ENCODE measurements around the gene CCDC69. TPM values are rescaled to one million over a fixed set of nuclear protein-coding genes. Genes with fewer than 3 reads are reported as not detected.
A peak's percentile ranks its signal among the peaks of the same experiment; 100 is the strongest.
"Not testable (repeated sequence)": the region's sequence is repeated elsewhere in the genome, so short reads cannot be mapped to it uniquely, and the experiment has no call there.

The CCDC69 gene
- total and polyA plus RNA-seq, 2 donors: 30.9 to 37.9 TPM

DNA sequence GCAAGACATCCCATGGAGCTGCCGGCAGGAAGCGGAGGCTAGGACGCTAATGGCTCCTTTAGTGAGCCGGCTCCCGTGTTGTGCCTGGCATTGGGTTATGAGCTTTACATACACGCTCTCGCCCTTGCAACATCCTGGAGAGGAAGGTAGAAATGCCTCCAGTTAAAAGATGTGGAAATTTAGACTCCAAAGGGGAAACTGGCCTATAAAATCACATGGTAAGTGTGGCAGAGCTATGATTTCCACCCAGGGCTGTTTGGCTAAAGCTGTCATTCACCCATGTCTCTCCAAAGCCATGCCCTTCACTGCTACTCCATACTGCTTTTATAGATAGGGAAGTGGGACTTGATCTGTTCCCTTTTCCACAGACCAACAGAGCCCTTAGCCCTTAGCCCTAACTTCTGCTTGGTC lies 34.3 kb upstream of the CCDC69 start:
- peaks cover 0 to 16% of the 10 kb centered on the region in 2 donors for H3K4me1 ChIP-seq (ENCODE audit: control insufficient read depth in 2 of 2, insufficient read depth in 2 of 2, low read length in 2 of 2)
- H3K27ac ChIP-seq (ENCODE audit: low read depth in 1 of 2, low read length in 1 of 2): peak overlapping the region in 1 of 2 donors; percentile 5
- no peaks in the 10 kb centered on the region for H3K27me3 ChIP-seq (ENCODE audit: control insufficient read depth in 2 of 2, insufficient read depth in 1 of 2, low read length in 1 of 2)
- H3K9me3 ChIP-seq (ENCODE audit: control insufficient read depth in 2 of 2, insufficient read depth in 1 of 2, low read length in 1 of 2): no peaks in the 10 kb centered on the region
- H3K36me3 ChIP-seq (ENCODE audit: control insufficient read depth in 2 of 2, insufficient read depth in 2 of 2, low read length in 1 of 2): peaks cover 8 to 18% of the 10 kb centered on the region in 2 donors
- 96% methylated on average over 7 of the region's 7 CpGs for WGBS
- DNase-seq (ENCODE audit: low read depth in 6 of 9, low spot score in 9 of 9): no peak
- no peak overlapping the region for H3K4me3 ChIP-seq (ENCODE audit: low read length in 2 of 2)

GRCh38 chr5:151257731-151258181 lies 33.9 kb upstream of the CCDC69 start:
- peak overlapping the region; percentile 17 to 40 for H3K27ac ChIP-seq (ENCODE audit: low read depth in 1 of 2, low read length in 1 of 2)
- H3K27me3 ChIP-seq (ENCODE audit: control insufficient read depth in 2 of 2, insufficient read depth in 1 of 2, low read length in 1 of 2): no peaks in the 10 kb centered on the region
- H3K4me1 ChIP-seq (ENCODE audit: control insufficient read depth in 2 of 2, insufficient read depth in 2 of 2, low read length in 2 of 2): peaks cover 0 to 17% of the 10 kb centered on the region in 2 donors
- WGBS: 90% methylated on average over 5 of the region's 5 CpGs
- DNase-seq (ENCODE audit: low read depth in 6 of 9, low spot score in 9 of 9): no peak
- no peak overlapping the region for H3K4me3 ChIP-seq (ENCODE audit: low read length in 2 of 2)
- H3K9me3 ChIP-seq (ENCODE audit: control insufficient read depth in 2 of 2, insufficient read depth in 1 of 2, low read length in 1 of 2): no peaks in the 10 kb centered on the region
- peaks cover 7 to 18% of the 10 kb centered on the region in 2 donors for H3K36me3 ChIP-seq (ENCODE audit: control insufficient read depth in 2 of 2, insufficient read depth in 2 of 2, low read length in 1 of 2)

DNA sequence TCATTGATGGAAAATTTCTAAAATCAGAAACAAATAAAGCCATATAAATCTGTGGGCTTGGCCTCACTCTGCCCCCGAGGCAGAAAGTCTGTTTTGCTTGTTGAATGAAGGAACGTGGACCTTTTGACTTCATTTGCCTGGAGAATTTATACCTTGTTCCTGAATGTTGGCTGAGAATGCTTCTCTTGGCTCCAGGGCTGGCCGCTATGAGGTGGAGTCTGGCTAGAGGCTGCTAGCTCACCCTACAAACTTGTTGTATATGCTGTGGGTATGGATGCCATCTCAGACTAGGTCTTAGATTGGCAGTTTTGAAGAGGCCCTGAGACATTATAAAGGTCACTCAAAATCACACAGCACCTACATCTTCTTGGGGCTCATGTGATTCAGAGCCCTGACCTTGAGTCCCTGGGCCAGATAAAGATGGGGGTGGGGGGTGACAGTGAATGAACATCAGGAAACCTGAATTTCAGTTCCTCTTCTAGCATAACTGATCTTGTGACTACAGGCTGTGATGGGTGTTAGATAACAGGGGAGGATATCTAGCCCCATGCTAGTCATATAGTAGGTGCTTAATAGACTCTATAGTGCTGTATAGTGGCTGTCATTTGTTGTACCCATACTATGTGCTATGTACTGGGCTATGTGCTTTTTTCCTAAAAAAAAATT lies 31.9 kb upstream of the CCDC69 start:
- Histone ChIP-seq H3K4me1 (ENCODE audit: control insufficient read depth in 2 of 2, insufficient read depth in 2 of 2, low read length in 2 of 2) (peaks cover 0 to 28% of the 10 kb centered on the region in 2 donors), H3K9me3 (ENCODE audit: control insufficient read depth in 2 of 2, insufficient read depth in 1 of 2, low read length in 1 of 2) (no peaks in the 10 kb centered on the region), H3K4me3 (ENCODE audit: low read length in 2 of 2) (no peak overlapping the region), H3K27me3 (ENCODE audit: control insufficient read depth in 2 of 2, insufficient read depth in 1 of 2, low read length in 1 of 2) (no peaks in the 10 kb centered on the region), H3K27ac (ENCODE audit: low read depth in 1 of 2, low read length in 1 of 2) (no peak overlapping the region), H3K36me3 (ENCODE audit: control insufficient read depth in 2 of 2, insufficient read depth in 2 of 2, low read length in 1 of 2) (peaks cover 2 to 11% of the 10 kb centered on the region in 2 donors)
- 97% methylated on average over 3 of the region's 3 CpGs for WGBS
- no peak for DNase-seq (ENCODE audit: low read depth in 6 of 9, low spot score in 9 of 9)

- not testable (repeated sequence) for H3K4me3 ChIP-seq (ENCODE audit: low read length in 2 of 2); H3K27ac ChIP-seq (ENCODE audit: low read depth in 1 of 2, low read length in 1 of 2); H3K36me3 ChIP-seq (ENCODE audit: control insufficient read depth in 2 of 2, insufficient read depth in 2 of 2, low read length in 1 of 2); H3K9me3 ChIP-seq (ENCODE audit: control insufficient read depth in 2 of 2, insufficient read depth in 1 of 2, low read length in 1 of 2); H3K27me3 ChIP-seq (ENCODE audit: control insufficient read depth in 2 of 2, insufficient read depth in 1 of 2, low read length in 1 of 2); DNase-seq (ENCODE audit: low read depth in 6 of 9, low spot score in 9 of 9)
- 97% methylated on average over 5 of the region's 5 CpGs for WGBS
- peaks cover 0 to 28% of the 10 kb centered on the region in 2 donors for H3K4me1 ChIP-seq (ENCODE audit: control insufficient read depth in 2 of 2, insufficient read depth in 2 of 2, low read length in 2 of 2)
These were observed 31.1 kb upstream of the CCDC69 start for GRCh38 chr5:151254990-151255389.

GRCh38 chr5:151254556-151254955 lies 30.7 kb upstream of the CCDC69 start:
- peaks cover 0 to 28% of the 10 kb centered on the region in 2 donors for H3K4me1 ChIP-seq (ENCODE audit: control insufficient read depth in 2 of 2, insufficient read depth in 2 of 2, low read length in 2 of 2)
- no peak overlapping the region for H3K27ac ChIP-seq (ENCODE audit: low read depth in 1 of 2, low read length in 1 of 2)

GRCh38 chr5:151253605-151253950 lies 29.7 kb upstream of the CCDC69 start:
- peak overlapping the region; percentile 50 to 75 for H3K4me3 ChIP-seq (ENCODE audit: low read length in 2 of 2)
- H3K9me3 ChIP-seq (ENCODE audit: control insufficient read depth in 2 of 2, insufficient read depth in 1 of 2, low read length in 1 of 2): no peaks in the 10 kb centered on the region
- H3K36me3 ChIP-seq (ENCODE audit: control insufficient read depth in 2 of 2, insufficient read depth in 2 of 2, low read length in 1 of 2): peaks cover 0 to 4% of the 10 kb centered on the region in 2 donors
- no peak for DNase-seq (ENCODE audit: low read depth in 6 of 9, low spot score in 9 of 9)
- peaks cover 0 to 26% of the 10 kb centered on the region in 2 donors for H3K4me1 ChIP-seq (ENCODE audit: control insufficient read depth in 2 of 2, insufficient read depth in 2 of 2, low read length in 2 of 2)
- WGBS: 36% methylated on average over 5 of the region's 5 CpGs
- H3K27me3 ChIP-seq (ENCODE audit: control insufficient read depth in 2 of 2, insufficient read depth in 1 of 2, low read length in 1 of 2): no peaks in the 10 kb centered on the region
- peak overlapping the region in 1 of 2 donors; percentile 69 for H3K27ac ChIP-seq (ENCODE audit: low read depth in 1 of 2, low read length in 1 of 2)

More at GRCh38 chr5:151254556-151254955, 30.7 kb upstream of the CCDC69 start:
- no peak for DNase-seq (ENCODE audit: low read depth in 6 of 9, low spot score in 9 of 9)
- WGBS: 97% methylated on average over 1 of the region's 1 CpG
- peaks cover 0 to 5% of the 10 kb centered on the region in 2 donors for H3K36me3 ChIP-seq (ENCODE audit: control insufficient read depth in 2 of 2, insufficient read depth in 2 of 2, low read length in 1 of 2)
- no peak overlapping the region for H3K4me3 ChIP-seq (ENCODE audit: low read length in 2 of 2)
- no peaks in the 10 kb centered on the region for H3K9me3 ChIP-seq (ENCODE audit: control insufficient read depth in 2 of 2, insufficient read depth in 1 of 2, low read length in 1 of 2)
- no peaks in the 10 kb centered on the region for H3K27me3 ChIP-seq (ENCODE audit: control insufficient read depth in 2 of 2, insufficient read depth in 1 of 2, low read length in 1 of 2)

- peak; percentile 91 to 98 (median 97) for DNase-seq (ENCODE audit: low read depth in 6 of 9, low spot score in 9 of 9)
- under 1% methylated on average over 52 of the region's 52 CpGs for WGBS
- peak within 1 kb of the TSS; percentile 49 to 69 for H3K27ac ChIP-seq (ENCODE audit: low read depth in 1 of 2, low read length in 1 of 2)
- H3K36me3 ChIP-seq (ENCODE audit: control insufficient read depth in 2 of 2, insufficient read depth in 2 of 2, low read length in 1 of 2): peaks cover 0 to 4% of the 10 kb centered on the region in 2 donors
- peak within 1 kb of the TSS; percentile 55 to 75 for H3K4me3 ChIP-seq (ENCODE audit: low read length in 2 of 2)
- peaks cover 0 to 25% of the 10 kb centered on the region in 2 donors for H3K4me1 ChIP-seq (ENCODE audit: control insufficient read depth in 2 of 2, insufficient read depth in 2 of 2, low read length in 2 of 2)
- no peaks in the 10 kb centered on the region for H3K9me3 ChIP-seq (ENCODE audit: control insufficient read depth in 2 of 2, insufficient read depth in 1 of 2, low read length in 1 of 2)
- no peaks in the 10 kb centered on the region for H3K27me3 ChIP-seq (ENCODE audit: control insufficient read depth in 2 of 2, insufficient read depth in 1 of 2, low read length in 1 of 2)
These were observed 29.1 kb upstream of the CCDC69 start, which contains the start of gene GM2A for GRCh38 chr5:151252762-151253604. TSS of gene GM2A (plus strand) at chr5:151253185. CDS start at chr5:151253217, 32 bp downstream.

DNA sequence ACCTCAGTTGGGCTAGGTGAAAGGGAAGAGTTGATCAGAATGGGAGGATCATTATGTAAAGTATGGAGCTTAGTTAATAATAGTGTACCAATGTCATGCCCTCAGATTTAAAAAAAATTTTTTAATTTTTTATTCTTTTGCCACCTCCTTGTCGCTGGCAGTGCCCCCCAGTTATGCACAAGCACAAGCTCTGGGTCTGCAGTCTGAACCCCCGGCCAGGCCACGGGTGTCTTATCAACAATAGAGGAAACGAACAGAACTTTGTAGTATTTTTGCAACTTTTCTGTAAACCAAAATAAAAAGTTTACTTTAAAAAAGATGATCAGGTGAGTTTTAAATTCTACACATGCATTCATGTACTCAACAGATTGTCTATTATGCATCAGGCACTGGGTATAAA lies 27.7 kb upstream of the CCDC69 start:
- 95% methylated on average over 4 of the region's 4 CpGs for WGBS
- no peaks in the 10 kb centered on the region for H3K27me3 ChIP-seq (ENCODE audit: control insufficient read depth in 2 of 2, insufficient read depth in 1 of 2, low read length in 1 of 2)
- no peak overlapping the region for H3K4me3 ChIP-seq (ENCODE audit: low read length in 2 of 2)
- peaks cover 0 to 2% of the 10 kb centered on the region in 2 donors for H3K36me3 ChIP-seq (ENCODE audit: control insufficient read depth in 2 of 2, insufficient read depth in 2 of 2, low read length in 1 of 2)
- no peaks in the 10 kb centered on the region for H3K9me3 ChIP-seq (ENCODE audit: control insufficient read depth in 2 of 2, insufficient read depth in 1 of 2, low read length in 1 of 2)
- DNase-seq (ENCODE audit: low read depth in 6 of 9, low spot score in 9 of 9): no peak
- H3K27ac ChIP-seq (ENCODE audit: low read depth in 1 of 2, low read length in 1 of 2): no peak overlapping the region
- peaks cover 0 to 20% of the 10 kb centered on the region in 2 donors for H3K4me1 ChIP-seq (ENCODE audit: control insufficient read depth in 2 of 2, insufficient read depth in 2 of 2, low read length in 2 of 2)

DNA sequence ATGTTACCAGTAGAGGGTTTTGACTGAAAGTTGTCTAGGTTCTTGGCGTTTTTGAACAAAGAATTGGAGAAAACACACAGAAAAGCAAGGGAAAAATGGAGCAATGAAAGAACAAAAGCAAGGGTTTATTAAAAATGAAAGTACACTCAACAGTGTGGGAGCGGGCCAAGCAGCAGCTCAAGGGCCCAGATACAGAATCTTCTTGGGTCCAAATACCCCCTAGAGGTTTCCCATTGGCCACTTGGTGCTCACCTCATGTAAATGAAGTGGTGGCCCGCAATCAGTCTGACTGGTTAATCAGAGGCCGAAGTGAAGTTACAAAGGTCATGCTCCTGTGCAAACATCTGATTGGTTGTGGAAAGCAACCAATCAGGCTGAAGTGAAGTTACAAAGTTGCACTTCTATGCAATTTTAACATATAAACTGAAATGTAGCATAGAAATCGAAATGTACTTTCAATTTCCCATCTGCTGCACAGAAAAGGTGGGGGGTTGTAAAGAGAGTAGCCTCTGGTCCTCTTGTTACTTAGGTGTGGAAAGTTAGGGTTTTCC lies 27.2 kb upstream of the CCDC69 start:
- Histone ChIP-seq H3K4me1 (ENCODE audit: control insufficient read depth in 2 of 2, insufficient read depth in 2 of 2, low read length in 2 of 2) (peaks cover 0 to 20% of the 10 kb centered on the region in 2 donors), H3K27ac (ENCODE audit: low read depth in 1 of 2, low read length in 1 of 2) (no peak overlapping the region)

More for the DNA sequence above, 27.2 kb upstream of the CCDC69 start:
- peaks cover 0 to 2% of the 10 kb centered on the region in 2 donors for H3K36me3 ChIP-seq (ENCODE audit: control insufficient read depth in 2 of 2, insufficient read depth in 2 of 2, low read length in 1 of 2)
- 95% methylated on average over 5 of the region's 5 CpGs for WGBS
- H3K4me3 ChIP-seq (ENCODE audit: low read length in 2 of 2): no peak overlapping the region
- no peaks in the 10 kb centered on the region for H3K27me3 ChIP-seq (ENCODE audit: control insufficient read depth in 2 of 2, insufficient read depth in 1 of 2, low read length in 1 of 2)
- no peaks in the 10 kb centered on the region for H3K9me3 ChIP-seq (ENCODE audit: control insufficient read depth in 2 of 2, insufficient read depth in 1 of 2, low read length in 1 of 2)
- no peak for DNase-seq (ENCODE audit: low read depth in 6 of 9, low spot score in 9 of 9)

All from thymus (tissue), 11 donors.